OCI-LY3 (cell line): ENCODE data around the gene MIR17HG.

ENCODE experiments used
- H2AFZ ChIP-seq: fragments of 200-600, 300-600 bp; shearing (Covaris generic); 2 replicates; pipeline ENCODE4 v1.6.0; 2014; ENCODE audit warnings: antibody characterized with exemption, low read depth, low read length
- H3K27ac ChIP-seq: fragments of 200-600, 300-600 bp; sonication (generic); 2 replicates; pipeline ENCODE4 v1.5.1; 2014; ENCODE audit warnings: mild to moderate bottlenecking, low read length, moderate library complexity, mixed read lengths
- H3K27me3 ChIP-seq: fragments of 200-600, 300-600 bp; sonication (generic); 2 replicates; pipeline ENCODE4 v1.6.1; 2014; ENCODE audit warnings: low read depth, low read length, mixed read lengths
- H3K36me3 ChIP-seq: fragments of 200-600, 300-600 bp; sonication (generic); replicated peaks from 2 replicates; pipeline ENCODE3; 2014; ENCODE audit warnings: low read depth, low read length, mixed read lengths
- H3K4me1 ChIP-seq: fragments of 300-600, 200-600 bp; sonication (generic); 2 replicates; pipeline ENCODE4 v1.6.1; 2014; ENCODE audit warnings: low read length, mixed read lengths
- H3K4me2 ChIP-seq: fragments of 200-600, 300-600 bp; sonication (generic); 2 replicates; pipeline ENCODE4 v1.6.1; 2014; ENCODE audit warnings: low read length, mixed read lengths
- H3K4me3 ChIP-seq: fragments of 300-600, 200-600 bp; sonication (generic); 2 replicates; pipeline ENCODE4 v1.5.1; 2014; ENCODE audit warnings: antibody characterized with exemption, mild to moderate bottlenecking, low read length, moderate library complexity
- H3K79me2 ChIP-seq: fragments of 300-600, 200-600 bp; shearing (Covaris generic); 2 replicates; pipeline ENCODE4 v1.6.1; 2014; ENCODE audit warnings: mild to moderate bottlenecking, low read length, mixed read lengths
- H3K9ac ChIP-seq: fragments of 300-600, 200-600 bp; shearing (Covaris generic); 2 replicates; pipeline ENCODE4 v1.6.0; 2014; ENCODE audit warnings: mild to moderate bottlenecking, low read length, moderate library complexity
- H3K9me3 ChIP-seq: fragments of 200-600, 300-600 bp; shearing (Covaris generic); 2 replicates; pipeline ENCODE4 v1.6.1; 2014; ENCODE audit warnings: low read length, mixed read lengths; ENCODE audit not compliant: insufficient read depth
- H4K20me1 ChIP-seq: fragments of 200-600, 300-600 bp; sonication (generic); 2 replicates; pipeline ENCODE4 v1.6.1; 2016; ENCODE audit warnings: low read length, mixed read lengths; ENCODE audit not compliant: insufficient read depth
- CTCF ChIP-seq: fragments of 200-600, 300-600 bp; sonication (generic); IDR thresholded peaks from 2 replicates; pipeline ENCODE4 v1.5.1; 2014; ENCODE audit warnings: antibody characterized with exemption, low read length, low read depth
- EZH2phosphoT487 ChIP-seq: fragments of 200-600 bp; shearing (Covaris generic); IDR thresholded peaks from 2 replicates; pipeline ENCODE4 v1.6.1; 2018; ENCODE audit warnings: antibody characterized with exemption, mixed run types, low read depth

MIR17HG gene

GRCh38 chr13:91346062-91346461 lies 1.4 kb upstream of the MIR17HG start:
- peaks cover 21% of the 10 kb centered on the region for H4K20me1 ChIP-seq
- H3K9ac ChIP-seq = peak overlapping the region; percentile 70
- peak overlapping the region; percentile 79 for H3K27ac ChIP-seq
- H3K27me3 ChIP-seq = no peaks in the 10 kb centered on the region
- no peak for TF ChIP-seq CTCF
- no peak for TF ChIP-seq EZH2phosphoT487
- H3K4me3 ChIP-seq = peak overlapping the region; percentile 80
- peaks cover 58% of the 10 kb centered on the region for H3K79me2 ChIP-seq
- H3K4me2 ChIP-seq = peak overlapping the region; percentile 69
- H3K36me3 ChIP-seq = peaks cover 21% of the 10 kb centered on the region
- H3K4me1 ChIP-seq = peaks cover 52% of the 10 kb centered on the region
- H2AFZ ChIP-seq = 0 out of 2 replicates have a peak overlapping the region, but pooled peaks have one; percentile 14
- no peaks in the 10 kb centered on the region for H3K9me3 ChIP-seq

GRCh38 chr13:91346850-91347201 lies 661 bp upstream of the MIR17HG start:
- H3K4me1 ChIP-seq = peaks cover 59% of the 10 kb centered on the region
- no peak for TF ChIP-seq EZH2phosphoT487
- H2AFZ ChIP-seq = peak overlapping the region; percentile 25
- peaks cover 66% of the 10 kb centered on the region for H3K79me2 ChIP-seq
- peaks cover 29% of the 10 kb centered on the region for H4K20me1 ChIP-seq
- H3K27me3 ChIP-seq = no peaks in the 10 kb centered on the region
- peak overlapping the region; percentile 80 for H3K4me3 ChIP-seq
- H3K9ac ChIP-seq = peak overlapping the region; percentile 70
- peak overlapping the region; percentile 69 for H3K4me2 ChIP-seq
- H3K9me3 ChIP-seq = no peaks in the 10 kb centered on the region
- peaks cover 29% of the 10 kb centered on the region for H3K36me3 ChIP-seq
- peak overlapping the region; percentile 79 for H3K27ac ChIP-seq

GRCh38 chr13:91347996-91348905 lies 764 bp downstream of the MIR17HG start:
- Histone ChIP-seq H3K27me3 (no peaks in the 10 kb centered on the region), H3K9me3 (no peaks in the 10 kb centered on the region), H3K4me2 (peak overlapping the region; percentile 52), H3K4me1 (peaks cover 58% of the 10 kb centered on the region), H3K36me3 (peaks cover 40% of the 10 kb centered on the region), H2AFZ (no peak overlapping the region), H3K9ac (peak overlapping the region; percentile 94), H3K79me2 (peaks cover 80% of the 10 kb centered on the region), H3K27ac (peak overlapping the region; percentile 82), H3K4me3 (peak overlapping the region; percentile 89), H4K20me1 (peaks cover 42% of the 10 kb centered on the region)
- TF ChIP-seq EZH2phosphoT487 = no peak
- TF ChIP-seq CTCF = peak; percentile 25; the same call in 1 of the 2 replicates

- Histone ChIP-seq H3K9me3 (no peaks in the 10 kb centered on the region), H3K27ac (peak overlapping the region; percentile 82), H4K20me1 (peaks cover 49% of the 10 kb centered on the region), H3K9ac (peak overlapping the region; percentile 75), H3K4me3 (peak overlapping the region; percentile 89), H3K4me1 (peaks cover 58% of the 10 kb centered on the region), H3K79me2 (peaks cover 87% of the 10 kb centered on the region), H3K36me3 (peaks cover 47% of the 10 kb centered on the region), H3K4me2 (peak overlapping the region; percentile 75), H2AFZ (no peak overlapping the region), H3K27me3 (no peaks in the 10 kb centered on the region)
- no peak for TF ChIP-seq EZH2phosphoT487
- peak; percentile 75 for TF ChIP-seq CTCF
These were observed 1.5 kb downstream of the MIR17HG start for GRCh38 chr13:91348906-91349435.
